ENCODE measurements around the gene LYST. TPM values are rescaled to one million over a fixed set of nuclear protein-coding genes. Genes with fewer than 3 reads are reported as not detected.
"Not testable (repeated sequence)": the region's sequence is repeated elsewhere in the genome, so short reads cannot be mapped to it uniquely, and the experiment has no call there.

LYST gene, protein sequence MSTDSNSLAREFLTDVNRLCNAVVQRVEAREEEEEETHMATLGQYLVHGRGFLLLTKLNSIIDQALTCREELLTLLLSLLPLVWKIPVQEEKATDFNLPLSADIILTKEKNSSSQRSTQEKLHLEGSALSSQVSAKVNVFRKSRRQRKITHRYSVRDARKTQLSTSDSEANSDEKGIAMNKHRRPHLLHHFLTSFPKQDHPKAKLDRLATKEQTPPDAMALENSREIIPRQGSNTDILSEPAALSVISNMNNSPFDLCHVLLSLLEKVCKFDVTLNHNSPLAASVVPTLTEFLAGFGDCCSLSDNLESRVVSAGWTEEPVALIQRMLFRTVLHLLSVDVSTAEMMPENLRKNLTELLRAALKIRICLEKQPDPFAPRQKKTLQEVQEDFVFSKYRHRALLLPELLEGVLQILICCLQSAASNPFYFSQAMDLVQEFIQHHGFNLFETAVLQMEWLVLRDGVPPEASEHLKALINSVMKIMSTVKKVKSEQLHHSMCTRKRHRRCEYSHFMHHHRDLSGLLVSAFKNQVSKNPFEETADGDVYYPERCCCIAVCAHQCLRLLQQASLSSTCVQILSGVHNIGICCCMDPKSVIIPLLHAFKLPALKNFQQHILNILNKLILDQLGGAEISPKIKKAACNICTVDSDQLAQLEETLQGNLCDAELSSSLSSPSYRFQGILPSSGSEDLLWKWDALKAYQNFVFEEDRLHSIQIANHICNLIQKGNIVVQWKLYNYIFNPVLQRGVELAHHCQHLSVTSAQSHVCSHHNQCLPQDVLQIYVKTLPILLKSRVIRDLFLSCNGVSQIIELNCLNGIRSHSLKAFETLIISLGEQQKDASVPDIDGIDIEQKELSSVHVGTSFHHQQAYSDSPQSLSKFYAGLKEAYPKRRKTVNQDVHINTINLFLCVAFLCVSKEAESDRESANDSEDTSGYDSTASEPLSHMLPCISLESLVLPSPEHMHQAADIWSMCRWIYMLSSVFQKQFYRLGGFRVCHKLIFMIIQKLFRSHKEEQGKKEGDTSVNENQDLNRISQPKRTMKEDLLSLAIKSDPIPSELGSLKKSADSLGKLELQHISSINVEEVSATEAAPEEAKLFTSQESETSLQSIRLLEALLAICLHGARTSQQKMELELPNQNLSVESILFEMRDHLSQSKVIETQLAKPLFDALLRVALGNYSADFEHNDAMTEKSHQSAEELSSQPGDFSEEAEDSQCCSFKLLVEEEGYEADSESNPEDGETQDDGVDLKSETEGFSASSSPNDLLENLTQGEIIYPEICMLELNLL (N-terminal part only)
- 14.9 to 16.4 TPM (median 16.0 TPM) in 3 replicates for total RNA-seq
- long read RNA-seq, partial matches to known transcripts: 1 of 3 reads
- long read RNA-seq, other reads (novel, unspliced or antisense): 2 of 3 reads

DNA sequence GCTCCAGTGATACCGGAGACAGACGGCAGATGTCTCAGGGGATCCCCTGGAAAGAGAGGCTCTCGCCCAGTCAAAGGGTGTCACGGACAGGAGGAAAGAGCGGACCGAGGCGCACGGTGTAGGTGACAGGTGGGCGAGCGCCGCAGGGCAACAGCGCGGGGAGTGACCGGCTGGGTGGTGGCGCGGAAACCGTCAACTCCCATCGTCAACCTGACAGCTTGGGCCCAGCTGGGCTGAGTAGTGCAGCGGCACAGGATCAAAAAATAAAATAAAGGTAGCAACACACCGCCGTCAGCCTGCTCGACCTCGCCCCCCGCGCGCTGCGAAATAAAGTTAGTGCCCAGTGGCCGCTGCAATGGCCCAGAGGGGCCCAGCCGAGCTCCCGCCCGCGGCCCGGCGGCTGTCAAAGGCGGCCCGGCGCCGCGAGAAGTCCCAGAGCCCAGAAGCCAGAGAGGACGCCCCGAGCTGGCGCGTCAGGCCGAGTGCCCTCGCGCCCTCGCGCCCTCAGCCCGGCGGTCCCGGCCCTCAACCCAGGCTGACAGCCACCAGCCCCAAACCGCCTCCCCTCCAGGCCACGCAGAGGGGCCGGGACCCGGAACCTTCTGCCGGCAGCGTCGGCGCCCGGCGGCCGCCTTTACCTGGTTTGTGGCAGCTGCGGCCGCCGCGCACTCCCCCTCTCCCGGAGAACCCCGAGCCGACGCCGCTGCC is at the start of gene LYST:
LYST (minus strand) TSS at position 702 of the 708 bp plus-strand sequence. CDS start 36,489 bp downstream, outside the sequence.
- H3K27me3 Mint-ChIP-seq (ENCODE audit: low read depth): no peaks in the 10 kb centered on the region
- peak within 1 kb of the TSS; percentile 91 for H3K27ac Mint-ChIP-seq (ENCODE audit: unreplicated experiment)
- H3K9me3 Mint-ChIP-seq (ENCODE audit: low read depth): no peaks in the 10 kb centered on the region
- no peak for DNase-seq (ENCODE audit: low spot score)
- no peaks in the 10 kb centered on the region for H3K36me3 Mint-ChIP-seq (ENCODE audit: low read depth)
- TF ChIP-seq, protein P1, sequence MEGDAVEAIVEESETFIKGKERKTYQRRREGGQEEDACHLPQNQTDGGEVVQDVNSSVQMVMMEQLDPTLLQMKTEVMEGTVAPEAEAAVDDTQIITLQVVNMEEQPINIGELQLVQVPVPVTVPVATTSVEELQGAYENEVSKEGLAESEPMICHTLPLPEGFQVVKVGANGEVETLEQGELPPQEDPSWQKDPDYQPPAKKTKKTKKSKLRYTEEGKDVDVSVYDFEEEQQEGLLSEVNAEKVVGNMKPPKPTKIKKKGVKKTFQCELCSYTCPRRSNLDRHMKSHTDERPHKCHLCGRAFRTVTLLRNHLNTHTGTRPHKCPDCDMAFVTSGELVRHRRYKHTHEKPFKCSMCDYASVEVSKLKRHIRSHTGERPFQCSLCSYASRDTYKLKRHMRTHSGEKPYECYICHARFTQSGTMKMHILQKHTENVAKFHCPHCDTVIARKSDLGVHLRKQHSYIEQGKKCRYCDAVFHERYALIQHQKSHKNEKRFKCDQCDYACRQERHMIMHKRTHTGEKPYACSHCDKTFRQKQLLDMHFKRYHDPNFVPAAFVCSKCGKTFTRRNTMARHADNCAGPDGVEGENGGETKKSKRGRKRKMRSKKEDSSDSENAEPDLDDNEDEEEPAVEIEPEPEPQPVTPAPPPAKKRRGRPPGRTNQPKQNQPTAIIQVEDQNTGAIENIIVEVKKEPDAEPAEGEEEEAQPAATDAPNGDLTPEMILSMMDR (IDR thresholded peaks at IDR 0.05): peak; percentile 77
- H3K4me1 Mint-ChIP-seq (ENCODE audit: low read depth): peaks cover 32% of the 10 kb centered on the region
- peak within 1 kb of the TSS; percentile 96 for H3K4me3 Mint-ChIP-seq (ENCODE audit: unreplicated experiment)

DNA sequence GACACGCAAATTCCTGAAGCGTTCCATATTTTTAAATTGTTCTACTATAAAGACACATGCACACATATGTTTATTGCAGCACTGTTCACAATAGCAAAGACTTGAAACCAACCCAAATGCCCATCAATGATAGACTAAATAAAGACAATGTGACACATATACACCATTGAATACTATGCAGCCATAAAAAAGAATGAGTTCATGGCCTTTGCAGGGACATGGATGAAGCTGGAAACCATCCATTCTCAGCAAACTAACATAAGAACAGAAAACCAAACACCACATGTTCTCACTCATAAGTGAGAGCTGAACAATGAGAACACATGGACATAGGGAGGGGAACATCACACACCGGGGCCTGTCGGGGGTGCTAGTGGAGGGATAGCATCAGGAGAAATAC is 48.8 kb upstream of the LYST start:
- H3K27me3 Mint-ChIP-seq (ENCODE audit: low read depth); DNase-seq (ENCODE audit: low spot score); H3K4me3 Mint-ChIP-seq (ENCODE audit: unreplicated experiment); H3K9me3 Mint-ChIP-seq (ENCODE audit: low read depth); H3K27ac Mint-ChIP-seq (ENCODE audit: unreplicated experiment); H3K36me3 Mint-ChIP-seq (ENCODE audit: low read depth): not testable (repeated sequence)
- H3K4me1 Mint-ChIP-seq (ENCODE audit: low read depth): peaks cover 76% of the 10 kb centered on the region

DNA sequence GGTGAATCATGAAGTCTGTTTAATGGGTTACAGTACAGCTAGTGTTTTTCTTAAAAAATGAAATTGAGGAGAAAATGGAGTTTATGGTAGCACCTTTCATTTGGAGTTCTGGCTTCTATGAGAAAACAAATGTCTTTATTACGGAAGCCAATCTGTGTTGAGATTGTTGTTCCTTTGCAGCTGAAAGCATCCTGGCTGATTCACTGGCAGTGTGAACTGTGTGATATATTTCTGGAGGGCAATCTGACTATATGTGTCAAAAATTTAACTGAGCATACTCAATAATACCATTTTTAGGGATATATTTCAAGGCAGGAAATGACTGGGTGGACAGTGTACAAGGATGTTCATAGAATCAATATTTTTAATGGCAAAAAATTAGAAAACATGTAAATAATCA is 46.6 kb upstream of the LYST start:
- Mint-ChIP-seq H3K36me3 (ENCODE audit: low read depth) (no peaks in the 10 kb centered on the region), H3K9me3 (ENCODE audit: low read depth) (no peaks in the 10 kb centered on the region), H3K27ac (ENCODE audit: unreplicated experiment) (peak overlapping the region; percentile 75), H3K4me3 (ENCODE audit: unreplicated experiment) (no peak overlapping the region), H3K27me3 (ENCODE audit: low read depth) (no peaks in the 10 kb centered on the region), H3K4me1 (ENCODE audit: low read depth) (peaks cover 75% of the 10 kb centered on the region)
- TF ChIP-seq, protein P1 (IDR thresholded peaks at IDR 0.05): no peak
- DNase-seq (ENCODE audit: low spot score): no peak

DNA sequence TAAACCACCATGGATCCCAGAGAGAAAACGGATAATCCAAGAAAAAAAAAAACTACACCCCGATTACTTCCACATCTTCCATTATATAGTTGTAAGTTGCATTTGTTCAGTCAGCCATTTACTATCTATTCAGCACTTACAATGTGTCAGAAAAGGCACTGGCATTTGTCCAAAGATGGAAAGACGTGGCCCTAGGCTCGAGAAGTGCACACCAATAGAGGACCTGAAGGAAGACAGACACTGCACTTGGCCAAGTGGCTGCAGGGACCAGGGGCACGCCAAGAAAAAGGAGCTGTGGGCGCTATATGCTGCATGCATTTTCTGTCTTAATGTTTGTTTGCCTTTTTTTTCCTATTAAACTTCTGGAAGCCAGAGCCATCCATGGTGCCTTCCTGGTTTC is 45.2 kb upstream of the LYST start:
- Mint-ChIP-seq H3K27ac (ENCODE audit: unreplicated experiment) (peak overlapping the region; percentile 77), H3K4me3 (ENCODE audit: unreplicated experiment) (no peak overlapping the region), H3K4me1 (ENCODE audit: low read depth) (peaks cover 61% of the 10 kb centered on the region), H3K36me3 (ENCODE audit: low read depth) (no peaks in the 10 kb centered on the region), H3K27me3 (ENCODE audit: low read depth) (no peaks in the 10 kb centered on the region), H3K9me3 (ENCODE audit: low read depth) (no peaks in the 10 kb centered on the region)
- DNase-seq (ENCODE audit: low spot score): no peak
- TF ChIP-seq, protein P1 (IDR thresholded peaks at IDR 0.05): no peak

DNA sequence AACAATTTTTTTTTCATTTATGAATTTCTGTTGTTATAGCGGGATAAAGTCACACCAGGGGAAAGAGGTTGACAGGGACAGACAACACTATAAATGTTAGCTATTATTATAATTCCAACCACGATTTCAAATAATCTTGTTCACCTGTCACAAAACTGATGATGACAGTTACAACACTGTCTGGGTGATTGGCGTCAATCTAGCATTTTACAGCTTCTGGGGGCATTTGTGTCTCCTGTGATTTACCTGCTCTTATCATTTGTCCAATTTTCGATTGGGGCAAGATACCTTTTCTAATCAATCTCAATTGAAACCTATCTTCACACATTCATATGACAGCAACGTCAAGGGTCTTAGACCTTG is 44.6 kb upstream of the LYST start:
- Mint-ChIP-seq H3K27ac (ENCODE audit: unreplicated experiment) (peak overlapping the region; percentile 100), H3K9me3 (ENCODE audit: low read depth) (no peaks in the 10 kb centered on the region), H3K36me3 (ENCODE audit: low read depth) (no peaks in the 10 kb centered on the region), H3K4me1 (ENCODE audit: low read depth) (peaks cover 56% of the 10 kb centered on the region), H3K4me3 (ENCODE audit: unreplicated experiment) (no peak overlapping the region), H3K27me3 (ENCODE audit: low read depth) (no peaks in the 10 kb centered on the region)
- no peak for DNase-seq (ENCODE audit: low spot score)
- TF ChIP-seq, protein P1 (IDR thresholded peaks at IDR 0.05): no peak
